HG03378 (cell line): Measurements from ENCODE around the gene RRP12.
"Not testable (repeated sequence)": the region's sequence is repeated elsewhere in the genome, so short reads cannot be mapped to it uniquely, and the experiment has no call there.

Experiments used
- ATAC-seq: cut with Tn5 transposase; IDR thresholded peaks from one replicate; pipeline ENCODE4 v1.9.1; 2021; ENCODE audit warnings: mild to moderate bottlenecking, moderate library complexity; ENCODE audit not compliant: unreplicated experiment

RRP12 gene

DNA sequence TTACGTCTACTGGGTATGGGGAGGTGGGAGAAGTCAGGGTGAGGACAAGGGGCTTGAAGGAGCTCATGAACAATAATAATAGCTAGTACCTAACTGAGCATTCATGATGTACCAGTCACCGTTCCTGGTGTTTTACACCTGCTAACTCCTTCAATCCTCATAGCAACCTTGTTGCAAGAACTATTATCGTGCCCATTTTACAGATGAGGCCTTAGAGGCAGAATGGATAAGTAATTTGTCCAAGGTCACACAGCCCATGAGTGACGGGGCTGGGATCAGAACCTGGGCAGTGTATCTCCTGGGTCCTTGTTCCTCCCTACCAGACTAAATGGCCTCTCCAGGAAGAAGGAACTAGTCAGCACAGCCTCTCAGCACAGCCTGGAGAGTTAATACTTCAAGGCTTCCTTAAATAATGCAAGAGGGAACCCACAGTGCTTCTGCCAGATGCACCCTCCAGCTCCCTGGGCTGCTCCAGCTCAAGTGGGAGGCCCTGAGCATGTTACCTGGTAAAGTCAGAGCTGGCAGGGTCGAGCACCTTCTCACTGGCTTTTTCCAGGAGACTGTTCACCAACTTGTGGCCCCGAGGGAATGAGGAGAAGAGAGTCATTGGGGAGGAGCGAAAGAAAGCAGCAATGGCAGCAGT is 28.8 kb downstream of the RRP12 start:
- ATAC-seq: no peak

DNA sequence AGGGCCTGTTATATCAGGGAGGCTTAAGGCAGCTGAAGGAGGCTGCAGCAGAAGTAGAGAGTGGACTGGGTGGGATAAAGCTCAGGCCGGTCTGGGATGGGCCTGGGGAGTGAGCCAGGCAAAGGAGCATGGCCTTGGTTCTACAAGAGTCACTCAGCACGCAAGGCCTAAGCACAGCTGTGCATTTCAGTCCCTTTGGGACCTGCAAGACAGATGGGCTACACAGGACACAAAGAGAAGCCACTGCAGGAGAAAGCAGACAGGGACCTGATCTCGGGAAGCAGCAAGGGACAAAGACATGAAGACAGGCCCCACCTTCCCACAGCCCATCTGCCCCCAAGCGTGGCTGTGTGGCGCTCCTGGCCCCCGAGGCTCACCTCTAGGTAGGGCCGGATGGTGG is 29.4 kb downstream of the RRP12 start:
- ATAC-seq: no peak

DNA sequence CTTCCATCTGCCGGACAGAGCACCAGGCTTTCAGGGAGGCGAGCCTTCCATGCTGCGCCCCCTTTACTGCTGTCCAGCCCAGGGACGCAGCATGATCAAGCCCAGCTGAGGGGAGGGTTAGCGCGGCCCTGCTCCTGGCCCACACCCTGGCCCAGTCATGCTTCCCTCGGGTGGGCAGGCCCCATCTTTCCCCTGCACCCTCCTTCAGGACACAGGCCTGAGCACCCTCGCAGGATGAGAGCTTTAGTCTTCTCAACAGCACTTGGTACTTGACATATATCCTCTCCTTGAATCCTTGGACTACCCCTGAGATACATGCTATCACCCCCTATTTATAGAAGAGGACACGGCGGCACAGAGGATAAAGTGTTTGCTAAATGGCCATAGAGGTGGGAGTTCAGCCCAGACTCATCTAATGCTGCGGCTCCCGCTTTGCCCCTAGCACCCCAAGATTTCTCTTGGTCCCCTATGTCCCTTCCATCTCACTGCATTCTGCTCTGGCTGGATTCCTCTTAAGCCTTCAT is 34.0 kb downstream of the RRP12 start:
- ATAC-seq: no peak

DNA sequence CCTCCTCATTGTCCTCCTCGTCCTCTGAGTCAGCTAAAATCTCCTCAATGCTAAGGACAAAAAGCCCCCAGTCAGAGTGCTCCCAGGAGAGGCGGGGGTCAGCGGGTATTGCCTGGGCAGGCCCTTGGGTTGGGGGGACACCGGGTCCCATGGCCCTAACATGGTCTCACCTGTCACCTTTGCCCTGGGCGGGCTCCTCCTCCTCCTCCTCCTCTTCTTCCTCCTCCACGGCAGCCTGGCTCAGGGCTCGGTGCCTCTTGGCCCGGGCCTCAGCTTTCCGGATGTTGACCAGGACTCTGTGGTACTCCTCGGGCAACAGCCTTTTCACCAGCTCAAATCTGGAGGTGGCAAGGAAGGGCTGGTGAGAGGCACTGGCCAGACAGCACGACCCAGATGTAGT is 34.6 kb downstream of the RRP12 start:
- ATAC-seq: no peak

DNA sequence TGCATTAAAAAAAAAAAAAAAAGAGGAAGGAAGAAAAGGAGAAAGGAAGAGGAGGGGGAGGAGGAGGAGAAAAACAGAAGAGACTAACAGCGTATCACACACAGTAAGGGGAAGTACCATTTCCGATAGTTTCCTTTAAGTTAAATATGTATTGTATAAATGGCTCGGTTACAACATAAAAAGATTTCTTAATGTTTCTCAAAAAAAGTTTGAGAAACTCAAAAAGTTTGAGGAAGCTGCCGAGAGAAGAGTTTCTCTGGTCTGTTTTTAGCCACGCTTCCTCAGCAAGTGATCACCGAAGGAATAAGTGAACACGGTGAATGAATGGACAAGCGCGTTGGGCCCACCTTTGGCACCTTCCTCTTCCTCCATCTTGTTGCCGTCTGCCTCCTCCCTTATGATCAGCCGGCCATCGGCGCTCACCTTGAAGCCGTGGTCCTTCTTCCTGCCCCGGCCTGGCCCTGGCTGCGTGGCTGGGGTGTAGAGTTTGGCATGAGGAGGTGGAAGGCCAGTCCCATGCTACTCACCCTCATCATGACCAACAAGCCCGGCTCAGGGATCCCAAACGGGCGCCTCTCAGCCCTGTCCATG is 35.3 kb downstream of the RRP12 start:
- no peak for ATAC-seq

DNA sequence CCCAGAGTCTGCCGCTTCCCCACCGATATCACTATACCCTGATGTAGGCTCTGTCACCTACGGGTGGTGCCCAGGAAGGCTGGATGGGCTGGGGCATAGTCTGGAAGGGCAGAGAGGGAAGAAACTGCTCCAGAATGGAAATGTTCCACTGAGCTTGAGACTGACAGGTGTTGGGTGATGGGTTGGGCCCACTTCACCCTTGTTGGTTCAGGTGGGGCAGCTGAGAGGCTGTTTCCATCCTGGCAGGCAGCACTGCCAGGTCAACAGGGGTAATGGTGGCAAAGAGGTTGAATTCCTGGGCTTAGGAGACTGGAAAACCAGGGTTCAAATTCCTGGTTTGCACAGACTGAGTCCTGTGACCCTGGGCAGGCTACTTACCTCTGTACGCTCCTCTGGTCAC is 38.1 kb downstream of the RRP12 start:
- no peak for ATAC-seq

DNA sequence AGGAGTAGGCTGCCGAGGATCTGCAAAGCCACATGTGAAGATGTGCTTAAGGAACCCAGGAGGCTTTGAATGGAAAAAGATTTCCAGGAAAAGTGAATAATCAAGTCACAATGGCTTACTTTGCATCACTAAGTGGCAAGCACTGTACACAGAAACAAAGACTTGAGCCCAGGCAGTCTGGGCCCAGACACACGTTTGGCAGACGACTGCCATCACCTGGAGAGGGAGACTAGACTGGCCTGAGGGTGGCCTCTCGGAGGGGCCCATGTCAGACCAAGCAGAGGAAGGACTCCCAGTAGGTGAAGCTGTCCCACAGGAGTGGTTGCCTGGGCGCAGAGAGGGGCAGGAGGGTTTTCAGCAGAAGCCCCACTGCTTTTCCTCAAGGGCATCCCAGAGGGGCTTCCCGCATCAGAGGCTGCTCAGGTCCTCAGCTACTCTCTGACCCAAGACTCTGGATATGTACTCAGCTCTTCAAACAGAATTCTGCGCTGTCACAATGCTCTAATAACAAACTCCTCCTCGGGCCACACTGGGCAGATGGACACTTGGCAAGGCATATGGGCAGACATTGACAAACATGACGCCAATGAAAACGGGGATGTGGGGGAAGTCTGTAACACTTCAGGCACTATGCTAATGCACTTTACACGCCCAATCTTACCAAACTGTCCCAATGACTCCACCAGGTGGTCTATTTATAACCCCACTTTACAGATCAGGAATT is 38.7 kb downstream of the RRP12 start:
- ATAC-seq: no peak

DNA sequence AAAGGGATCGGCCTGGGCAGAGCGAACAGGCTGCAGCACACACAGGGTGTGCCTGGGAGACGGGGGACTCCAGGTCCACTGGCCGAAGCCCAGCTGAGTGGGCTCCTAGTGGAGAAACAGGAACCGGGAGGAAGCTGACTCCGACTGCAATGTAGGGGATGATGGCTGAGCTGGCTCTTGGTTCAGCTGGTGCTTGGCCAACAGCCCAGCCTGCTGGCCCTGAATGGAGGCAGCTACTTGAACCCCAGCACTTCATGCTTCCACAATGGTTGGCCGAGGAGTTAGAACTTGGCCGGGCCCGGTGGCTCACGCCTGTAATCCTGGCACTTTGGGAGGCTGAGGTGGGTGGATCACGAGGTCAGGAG is 39.6 kb downstream of the RRP12 start:
- ATAC-seq: no peak

DNA sequence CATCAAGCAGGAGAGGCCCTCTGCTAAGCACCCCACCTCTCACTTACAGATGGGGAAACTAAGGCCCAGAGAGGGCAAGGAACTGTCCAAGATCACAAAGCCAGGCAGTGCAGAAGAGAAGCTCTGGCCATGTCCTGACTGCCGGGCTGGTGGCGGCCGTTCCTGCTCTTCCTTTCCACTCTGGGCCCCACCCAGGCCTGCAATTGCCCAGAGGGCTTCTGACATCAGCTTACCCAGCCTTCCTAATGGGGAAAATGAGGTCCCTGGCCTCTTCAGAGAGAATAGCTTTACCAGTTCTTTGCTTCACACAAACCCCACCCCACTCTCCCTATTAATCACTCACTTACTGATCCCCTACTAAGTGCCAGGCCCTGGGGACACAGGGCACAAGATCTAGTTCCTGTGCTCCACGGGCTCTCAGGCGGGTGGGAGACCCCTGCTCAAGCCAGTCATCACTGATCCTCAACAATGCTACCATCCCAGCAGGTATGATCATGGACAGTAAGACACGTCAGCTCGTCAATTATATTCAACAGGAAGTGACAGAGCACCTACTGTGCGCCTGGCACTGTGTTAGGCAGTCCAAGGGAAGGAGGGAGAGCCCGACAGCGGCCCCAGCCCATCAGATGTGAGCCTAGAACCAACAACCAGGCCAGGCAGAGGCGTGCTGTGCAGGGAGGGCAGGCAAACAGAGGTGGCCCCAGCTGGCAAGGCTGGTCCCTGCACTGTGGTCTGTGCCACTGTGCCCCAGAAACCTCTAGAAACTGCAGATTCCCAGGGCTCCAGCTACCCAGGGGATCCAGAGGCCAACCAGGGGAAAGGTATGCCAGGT is 40.2 kb downstream of the RRP12 start:
- ATAC-seq: no peak

DNA sequence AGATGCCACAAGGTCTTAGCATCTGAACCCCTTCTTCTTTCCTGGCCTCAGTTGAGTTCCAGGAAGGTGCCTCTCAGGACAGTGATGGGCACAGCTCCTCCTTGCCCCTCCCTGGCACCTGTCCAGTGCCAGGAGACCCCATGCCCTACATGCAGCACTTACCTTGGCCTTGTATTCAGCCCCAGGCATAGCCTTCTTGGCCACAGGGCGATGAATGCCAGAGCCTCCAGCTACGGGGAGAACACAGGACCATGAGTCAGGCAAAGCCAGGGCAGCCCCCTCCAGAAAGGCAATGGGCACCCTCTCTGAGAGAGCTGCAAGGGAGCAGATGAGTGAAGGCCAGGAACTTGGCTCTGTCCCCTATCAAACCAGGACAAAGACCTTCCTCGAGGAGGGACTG is 42.4 kb downstream of the RRP12 start:
- ATAC-seq: no peak

DNA sequence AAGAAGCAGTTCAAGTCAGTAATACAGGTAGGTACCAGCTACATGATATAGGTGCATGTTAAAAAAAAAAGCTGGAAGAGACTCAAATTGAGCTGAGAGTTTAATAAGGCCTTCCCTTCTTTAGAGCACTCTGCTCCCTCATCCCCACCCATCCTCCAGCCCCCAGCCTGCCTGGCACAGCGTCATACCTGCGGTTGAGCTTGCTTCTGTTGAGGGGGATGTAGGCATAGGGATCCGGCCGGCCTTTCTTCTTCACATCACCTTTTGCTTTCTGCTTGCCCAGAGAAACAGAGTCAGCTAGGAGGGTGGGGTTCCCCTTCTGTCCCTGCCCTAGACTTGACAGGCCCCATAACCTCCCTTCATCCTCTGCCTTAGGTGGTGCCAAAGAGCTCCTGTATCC is 42.8 kb downstream of the RRP12 start:
- no peak for ATAC-seq

DNA sequence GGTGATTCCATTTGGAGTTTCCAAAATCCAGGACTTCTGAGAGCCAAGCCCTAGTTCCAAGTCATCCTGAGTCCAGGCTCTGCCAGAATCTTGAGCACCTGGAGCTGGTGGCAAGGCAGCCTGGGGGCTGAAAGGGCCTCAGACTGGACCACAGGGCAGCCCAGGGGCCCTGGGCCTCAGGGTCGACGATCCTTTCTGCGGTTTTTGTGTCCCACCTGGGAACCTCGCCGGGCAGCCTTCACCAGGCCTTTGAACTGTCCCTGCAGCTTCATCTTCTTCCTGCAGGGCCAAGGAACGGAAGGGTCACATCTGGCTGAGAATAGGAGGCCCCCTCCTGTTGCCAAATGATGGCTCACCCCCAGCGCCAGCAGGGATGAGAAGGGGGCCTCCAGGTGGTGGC is 44.2 kb downstream of the RRP12 start:
- no peak for ATAC-seq

DNA sequence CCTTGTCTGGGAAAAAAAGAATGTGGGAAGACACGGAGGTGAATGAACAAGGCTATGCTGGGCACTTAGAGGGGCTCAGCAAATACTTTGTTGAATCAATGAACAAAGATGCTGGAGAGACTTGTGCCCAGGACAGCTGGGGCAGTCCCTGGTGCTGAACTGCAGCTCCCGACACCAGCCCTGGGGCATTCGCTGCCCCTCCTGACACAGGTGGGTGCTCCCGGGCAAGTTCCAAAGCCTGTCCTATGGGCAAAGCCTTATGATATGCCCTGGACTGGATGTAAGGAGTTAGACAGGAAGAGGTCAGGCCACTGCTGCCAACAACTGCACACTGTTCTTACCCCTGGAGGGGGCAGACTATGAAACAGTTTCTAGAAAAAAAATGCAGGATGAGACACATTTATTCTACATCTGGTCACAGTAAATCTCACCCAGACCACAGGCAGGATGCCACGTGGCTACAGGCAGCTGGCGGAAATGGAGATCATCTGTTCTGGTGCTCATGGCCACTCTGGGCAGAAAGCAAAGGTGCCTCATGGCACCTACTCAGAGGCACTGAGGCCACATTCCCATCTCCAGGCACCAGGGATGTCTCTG is 44.7 kb downstream of the RRP12 start:
- ATAC-seq: no peak

DNA sequence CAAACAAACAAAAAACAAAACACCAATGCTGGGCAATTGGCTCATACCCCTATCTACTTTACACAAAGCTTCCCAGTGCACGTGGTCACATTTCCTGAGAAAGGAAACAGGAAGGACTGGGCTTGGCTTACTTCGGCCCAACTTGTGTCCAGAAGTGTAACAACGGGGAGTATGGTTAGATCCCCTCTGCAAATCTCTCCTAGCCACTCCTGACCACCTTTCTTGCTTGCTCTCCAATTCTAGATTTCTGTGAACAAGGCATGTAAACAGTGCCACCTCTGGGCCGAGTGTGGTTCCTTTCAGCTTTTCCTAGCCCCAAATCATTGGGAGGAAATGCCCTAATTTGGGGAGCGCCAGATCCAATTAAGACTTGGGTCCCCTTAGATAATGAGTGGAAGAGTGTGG is 45.6 kb downstream of the RRP12 start:
- ATAC-seq: no peak

DNA sequence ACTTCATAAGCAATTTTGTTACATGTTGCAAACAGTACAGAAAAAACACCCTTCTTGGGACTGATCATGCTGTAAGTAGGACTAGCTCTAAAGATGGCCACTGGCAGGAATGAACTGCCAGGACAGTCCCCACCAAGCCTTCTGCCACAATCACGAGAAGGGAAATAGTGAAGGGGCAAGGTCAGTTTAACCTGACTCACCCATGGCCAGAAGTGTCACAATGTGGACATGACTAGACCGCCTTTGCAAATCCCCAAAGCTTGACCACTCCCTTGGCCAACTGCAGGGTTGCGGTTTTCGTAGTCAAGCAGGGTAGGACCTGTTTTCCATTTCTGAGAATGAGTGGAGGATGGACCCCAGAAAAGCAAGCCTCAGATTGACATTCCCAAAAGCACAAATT is 47.2 kb downstream of the RRP12 start:
- no peak for ATAC-seq

DNA sequence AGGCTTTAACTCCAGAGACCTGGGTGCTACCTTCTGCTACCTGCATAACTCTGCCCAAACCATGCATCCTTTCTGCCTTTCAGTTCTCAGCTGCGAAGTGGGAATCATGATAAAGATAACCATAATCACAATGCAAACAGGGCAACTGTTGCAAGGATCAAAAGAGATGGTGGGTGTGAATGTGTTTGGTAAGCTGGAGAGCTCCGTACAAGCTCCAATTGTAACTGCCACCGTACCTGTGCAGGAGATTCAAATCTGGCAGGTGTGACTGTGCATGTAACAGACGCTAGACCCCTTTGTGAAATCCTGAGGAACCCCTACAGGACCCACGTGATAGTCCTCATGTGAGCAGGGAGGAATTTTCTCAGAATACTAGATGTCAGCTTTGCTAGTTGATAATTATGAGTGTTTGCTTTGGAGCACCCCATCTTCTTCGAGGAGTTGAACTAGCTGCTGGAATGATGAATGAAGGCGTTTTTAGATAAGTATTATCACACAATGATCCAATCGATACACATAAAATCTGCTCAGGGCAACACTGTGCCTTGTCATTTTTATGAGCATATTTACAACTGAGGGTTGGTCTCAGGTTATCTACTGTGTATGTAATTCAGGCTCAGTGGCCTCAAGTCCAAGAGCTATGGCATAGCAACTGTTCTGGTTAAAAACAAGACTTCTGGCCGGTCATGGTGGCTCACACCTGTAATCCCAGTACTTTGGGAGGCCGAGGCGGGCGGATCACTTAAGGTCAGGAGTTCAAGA is 51.2 kb downstream of the RRP12 start:
- ATAC-seq: no peak

DNA sequence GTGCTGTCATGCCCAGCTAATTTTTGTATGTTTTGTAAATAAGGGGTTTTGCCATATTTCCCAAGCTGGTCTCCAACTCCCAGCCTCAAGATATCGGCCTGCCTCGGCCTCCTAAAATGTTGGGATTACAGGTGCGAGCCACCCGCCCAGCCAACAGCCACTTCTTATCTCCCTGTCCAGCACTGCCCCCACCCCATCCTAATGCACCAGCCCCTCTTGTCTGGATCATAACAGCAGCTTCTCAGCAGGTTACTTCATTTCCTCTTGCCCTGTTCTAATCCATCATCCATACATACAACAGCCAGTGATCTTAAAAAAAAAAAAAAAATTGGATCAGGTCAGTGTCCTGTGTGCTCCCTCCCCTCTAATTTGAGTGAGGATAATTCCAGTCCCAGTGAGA is 53.8 kb downstream of the RRP12 start:
- no peak for ATAC-seq

DNA sequence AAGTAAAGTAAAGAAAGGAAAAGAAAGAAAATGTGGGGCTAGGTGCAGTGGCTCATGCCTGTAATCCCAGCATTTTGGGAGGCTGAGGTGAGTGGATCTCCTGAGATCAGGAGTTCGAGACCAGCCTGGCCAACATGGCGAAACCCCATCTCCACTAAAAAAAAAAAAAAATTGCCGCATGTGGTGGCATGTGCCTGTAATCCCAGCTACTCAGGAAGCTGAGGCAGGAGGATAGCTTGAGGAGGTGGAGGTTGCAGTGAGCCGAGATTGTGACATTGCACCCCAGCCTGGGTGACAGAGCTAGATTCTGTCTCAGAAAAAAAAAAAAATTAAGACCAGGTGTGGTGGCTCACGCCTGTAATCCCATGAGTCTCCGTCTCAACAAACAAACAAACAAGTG is 57.5 kb downstream of the RRP12 start:
- ATAC-seq: not testable (repeated sequence)

DNA sequence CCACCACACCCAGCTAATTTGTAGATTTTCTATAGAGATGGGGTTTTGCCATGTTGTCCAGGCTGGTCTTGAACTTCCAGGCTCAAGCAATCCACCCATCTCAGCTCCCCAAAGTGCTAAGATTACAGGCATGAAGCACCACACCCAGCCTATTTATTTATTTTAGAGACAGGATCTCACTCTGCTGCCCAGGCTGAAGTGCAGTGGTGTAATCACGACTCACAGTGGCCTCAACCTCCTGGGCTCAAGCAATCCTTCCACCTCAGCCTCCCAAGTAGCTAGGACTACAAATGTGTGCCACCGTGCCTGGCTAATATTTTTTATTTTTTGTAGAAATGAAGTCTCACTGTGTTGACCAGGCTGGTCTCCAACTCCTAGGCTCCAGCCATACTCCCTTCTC is 59.7 kb downstream of the RRP12 start:
- no peak for ATAC-seq

DNA sequence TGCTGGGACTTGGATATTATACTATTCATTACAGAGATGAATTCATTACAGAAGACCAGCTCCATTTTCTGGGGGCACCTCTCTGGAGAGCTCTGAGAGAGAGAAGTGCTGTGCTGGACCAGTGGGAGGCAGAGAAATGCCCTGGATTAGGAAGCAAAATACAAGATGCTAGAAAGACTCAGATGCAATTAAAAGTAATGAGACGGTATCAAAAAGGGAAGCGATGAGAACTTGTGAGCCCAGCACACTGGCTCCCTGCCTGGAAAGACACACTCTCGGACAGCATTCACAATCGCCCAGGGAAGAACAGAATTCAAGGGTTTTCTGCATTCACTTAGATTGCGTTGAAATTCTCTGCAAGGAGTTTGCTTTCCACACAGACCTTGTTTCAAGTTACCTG is 63.1 kb downstream of the RRP12 start:
- no peak for ATAC-seq
